ENCODE data around the gene INPP5D. TPM values are rescaled to one million over a fixed set of nuclear protein-coding genes. Genes with fewer than 3 reads are reported as not detected.
A peak's percentile ranks its signal among the peaks of the same experiment; 100 is the strongest.

The INPP5D gene
- total and polyA plus RNA-seq, 2 of the 13 experiments (the other 11 are each of a cell fraction or from before 2014, with no cell fraction given): 16.7 to 18.0 TPM

GRCh38 chr2:233063269-233063975, 3.3 kb downstream of the INPP5D start (continued):
- TF ChIP-seq SOX6 (IDR thresholded peaks at IDR 0.05): no peak
- TF ChIP-seq SOX6 (CRISPR knock-in tag; IDR thresholded peaks at IDR 0.05): peak; percentile 95
- TF ChIP-seq TAF1 (CRISPR knock-in tag; IDR thresholded peaks at IDR 0.05): peak; percentile 50; the same call in 1 of the 2 replicates
- no peak for TF ChIP-seq HNRNPK (IDR thresholded peaks at IDR 0.05; ENCODE audit: low read depth, low read length, poor library complexity, severe bottlenecking)
- TF ChIP-seq DPF2 (CRISPR knock-in tag; IDR thresholded peaks at IDR 0.05; ENCODE audit: borderline replicate concordance, low read depth): peak; percentile 22; the same call in 1 of the 2 replicates
- peak; percentile 43; the same call in 1 of the 2 replicates for TF ChIP-seq ZBTB39 (CRISPR knock-in tag; IDR thresholded peaks at IDR 0.05)
- TF ChIP-seq GTF3A (CRISPR knock-in tag; conservative IDR thresholded peaks at IDR 0.05): no peak
- TF ChIP-seq ZNF776 (CRISPR knock-in tag; IDR thresholded peaks at IDR 0.05): no peak
- peak; percentile 85; the same call in 1 of the 2 replicates for TF ChIP-seq MEIS1 (CRISPR knock-in tag; IDR thresholded peaks at IDR 0.05; ENCODE audit: borderline replicate concordance)
- peak; percentile 77 for TF ChIP-seq ZMYM4 (CRISPR knock-in tag; IDR thresholded peaks at IDR 0.05)
- peak; percentile 90 for TF ChIP-seq SP5 (CRISPR knock-in tag; IDR thresholded peaks at IDR 0.05; ENCODE audit: borderline replicate concordance, low read depth)
- TF ChIP-seq ZNF496 (CRISPR knock-in tag; IDR thresholded peaks at IDR 0.05; ENCODE audit: insufficient replicate concordance): no peak
- TF ChIP-seq, protein P1, sequence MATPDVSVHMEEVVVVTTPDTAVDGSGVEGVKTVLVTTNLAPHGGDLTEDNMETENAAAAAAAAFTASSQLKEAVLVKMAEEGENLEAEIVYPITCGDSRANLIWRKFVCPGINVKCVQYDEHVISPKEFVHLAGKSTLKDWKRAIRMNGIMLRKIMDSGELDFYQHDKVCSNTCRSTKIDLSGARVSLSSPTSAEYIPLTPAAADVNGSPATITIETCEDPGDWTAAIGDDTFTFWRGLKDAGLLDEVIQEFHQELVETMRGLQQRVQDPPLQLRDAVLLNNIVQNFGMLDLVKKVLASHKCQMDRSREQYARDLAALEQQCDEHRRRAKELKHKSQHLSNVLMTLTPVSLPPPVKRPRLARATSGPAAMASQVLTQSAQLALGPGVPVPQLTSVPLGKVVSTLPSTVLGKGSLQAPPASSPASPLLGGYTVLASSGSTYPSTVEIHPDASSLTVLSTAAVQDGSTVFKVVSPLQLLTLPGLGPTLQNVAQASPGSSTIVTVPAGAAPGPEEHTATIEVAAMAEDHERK (CRISPR knock-in tag; IDR thresholded peaks at IDR 0.05; ENCODE audit: low read depth): no peak
- no peak for TF ChIP-seq ZNF260 (CRISPR knock-in tag; IDR thresholded peaks at IDR 0.05; ENCODE audit: borderline replicate concordance, low read depth)
- no peak for TF ChIP-seq SNRNP70 (IDR thresholded peaks at IDR 0.05; ENCODE audit: low read depth, low read length)
- TF ChIP-seq TCF7L2 (IDR thresholded peaks at IDR 0.05; ENCODE audit: low read depth, low read length): peak; percentile 80
- no peak for TF ChIP-seq ZNF879 (CRISPR knock-in tag; IDR thresholded peaks at IDR 0.05)
- TF ChIP-seq ZNF557 (CRISPR knock-in tag; IDR thresholded peaks at IDR 0.05): peak; percentile 72; the same call in 1 of the 2 replicates
- peak; percentile 31; the same call in 1 of the 2 replicates for TF ChIP-seq E2F2 (CRISPR knock-in tag; IDR thresholded peaks at IDR 0.05; ENCODE audit: borderline replicate concordance)
- peak in 1 of 2 experiments; percentile 81 for TF ChIP-seq EP300 (IDR thresholded peaks at IDR 0.05; ENCODE audit: low read depth in 2 of 2, low read length in 2 of 2)
- peak; percentile 90 for TF ChIP-seq EP300 (CRISPR knock-in tag; IDR thresholded peaks at IDR 0.05; ENCODE audit: borderline replicate concordance)
- peak; percentile 67; the same call in 1 of the 2 replicates for TF ChIP-seq ZNF619 (CRISPR knock-in tag; IDR thresholded peaks at IDR 0.05)
- peak; percentile 69; the same call in 1 of the 2 replicates for TF ChIP-seq NR2F2 (IDR thresholded peaks at IDR 0.05; ENCODE audit: borderline replicate concordance, low read depth)
- TF ChIP-seq TFDP1 (CRISPR knock-in tag; IDR thresholded peaks at IDR 0.05; ENCODE audit: borderline replicate concordance): peak; percentile 86; the same call in 1 of the 2 replicates
